Right atrium auricular region (tissue), 2 donors: ENCODE results near the gene TMEM33. TPM values are rescaled to one million over a fixed set of nuclear protein-coding genes. Genes with fewer than 3 reads are reported as not detected.

ENCODE experiments used
- DNase-seq: peaks from one replicate; pipeline ENCODE4 v3.0.0-alpha.2; 2019; ENCODE audit warnings: low spot score
- H3K27ac ChIP-seq, 2 donors: fragments of 200-600 bp; sonication (generic); 1 replicate in 1 of 2; 2 replicates in 1 of 2; pipeline ENCODE4 v1.5.1; 2016 to 2019
- H3K27me3 ChIP-seq, 2 donors: fragments of 200-600 bp; sonication (generic); one replicate each; pipeline versions ENCODE4 v1.5.1 to v1.6.0; 2017 to 2019
- H3K36me3 ChIP-seq: fragments of 200-600 bp; sonication (generic); one replicate; pipeline ENCODE4 v1.5.1; 2016
- H3K4me1 ChIP-seq, 2 donors: fragments of 200-600 bp; sonication (generic); one replicate each; pipeline versions ENCODE4 v1.5.1 to v1.6.0; 2017 to 2019
- H3K4me3 ChIP-seq, 2 donors: fragments of 200-600 bp; sonication (generic); 1 replicate in 1 of 2; 2 replicates in 1 of 2; pipeline ENCODE4 v1.5.1; 2017 to 2019; ENCODE audit warnings: mild to moderate bottlenecking in 1 of 2, moderate library complexity in 1 of 2
- H3K9me3 ChIP-seq, 2 donors: fragments of 200-600 bp; sonication (generic); one replicate each; pipeline ENCODE4 v1.5.1; 2019
- CTCF ChIP-seq, 2 donors: fragments of 200-600 bp; sonication (generic); IDR thresholded peaks; one replicate each; pipeline ENCODE4 v1.5.1; 2019; ENCODE audit warnings: antibody characterized with exemption in 2 of 2
- total RNA-seq, 2 donors: library from RNA; depleted of rRNA; stranded (reverse); fragments of >200 nt; gene quantifications; one replicate each; pipeline ENCODE4 v1.1.0, GENCODE V29; 2016

Gene TMEM33
- total RNA-seq, 2 donors from 2014 or later = 18.2 to 27.1 TPM

GRCh38 chr4:41964401-41964800, 29.2 kb downstream of the TMEM33 start:
- Histone ChIP-seq H3K27me3 (no peaks in the 10 kb centered on the region), H3K4me1 (no peaks in the 10 kb centered on the region), H3K27ac (no peak overlapping the region), H3K36me3 (no peaks in the 10 kb centered on the region), H3K4me3 (no peak overlapping the region), H3K9me3 (no peaks in the 10 kb centered on the region)
- TF ChIP-seq CTCF (IDR thresholded peaks at IDR 0.05) = no peak
- DNase-seq = no peak

GRCh38 chr4:41967392-41967791, 32.2 kb downstream of the TMEM33 start:
- Histone ChIP-seq H3K4me3 (no peak overlapping the region), H3K9me3 (no peaks in the 10 kb centered on the region), H3K27ac (no peak overlapping the region), H3K27me3 (no peaks in the 10 kb centered on the region), H3K36me3 (no peaks in the 10 kb centered on the region), H3K4me1 (no peaks in the 10 kb centered on the region)
- no peak for TF ChIP-seq CTCF (IDR thresholded peaks at IDR 0.05)
- no peak for DNase-seq

- Histone ChIP-seq H3K27me3 (no peaks in the 10 kb centered on the region), H3K27ac (no peak overlapping the region), H3K4me3 (no peak overlapping the region), H3K9me3 (no peaks in the 10 kb centered on the region), H3K36me3 (no peaks in the 10 kb centered on the region), H3K4me1 (no peaks in the 10 kb centered on the region)
- DNase-seq = no peak
- TF ChIP-seq CTCF (IDR thresholded peaks at IDR 0.05) = no peak
Observed at GRCh38 chr4:41969671-41970070, 34.4 kb downstream of the TMEM33 start.

GRCh38 chr4:41975341-41975740, 40.1 kb downstream of the TMEM33 start:
- Histone ChIP-seq H3K4me3 (no peak overlapping the region), H3K4me1 (no peaks in the 10 kb centered on the region), H3K36me3 (no peaks in the 10 kb centered on the region), H3K27me3 (no peaks in the 10 kb centered on the region), H3K9me3 (no peaks in the 10 kb centered on the region), H3K27ac (no peak overlapping the region)
- no peak for DNase-seq
- no peak for TF ChIP-seq CTCF (IDR thresholded peaks at IDR 0.05)

- Histone ChIP-seq H3K36me3 (no peaks in the 10 kb centered on the region), H3K4me3 (no peak overlapping the region), H3K27ac (no peak overlapping the region), H3K27me3 (no peaks in the 10 kb centered on the region), H3K9me3 (no peaks in the 10 kb centered on the region), H3K4me1 (no peaks in the 10 kb centered on the region)
- DNase-seq = no peak
- TF ChIP-seq CTCF (IDR thresholded peaks at IDR 0.05) = no peak
Observed at GRCh38 chr4:41976775-41977516, 41.7 kb downstream of the TMEM33 start.

GRCh38 chr4:41977709-41978108, 42.5 kb downstream of the TMEM33 start:
- TF ChIP-seq CTCF (IDR thresholded peaks at IDR 0.05) = no peak
- H3K27me3 ChIP-seq = no peaks in the 10 kb centered on the region
- DNase-seq = no peak
- no peaks in the 10 kb centered on the region for H3K4me1 ChIP-seq
- no peaks in the 10 kb centered on the region for H3K9me3 ChIP-seq
- no peak overlapping the region for H3K27ac ChIP-seq
- no peak overlapping the region for H3K4me3 ChIP-seq
- no peaks in the 10 kb centered on the region for H3K36me3 ChIP-seq
